Cardiac fibroblast (primary cell): Measurements from ENCODE around the gene MARCHF3.

Experiments used
- DNase-seq, 2 donors: peaks; one replicate each; pipeline versions ENCODE4 v3.0.0 to v3.0.0-alpha.2; 2010; ENCODE audit warnings: low read depth in 2 of 2
- H3K4me3 ChIP-seq, 2 donors: replicated peaks in 1 of 2; 1 replicate in 1 of 2; 2 replicates in 1 of 2; pipeline ENCODE4 v1.5.1; 2011; ENCODE audit warnings: low read depth in 2 of 2, low read length in 2 of 2, mild to moderate bottlenecking in 2 of 2, moderate library complexity in 1 of 2
- CTCF ChIP-seq: IDR thresholded peaks from one replicate; pipeline ENCODE4 v1.5.1; 2011; ENCODE audit warnings: low read depth, mild to moderate bottlenecking, low read length, inconsistent platforms

MARCHF3 gene

DNA sequence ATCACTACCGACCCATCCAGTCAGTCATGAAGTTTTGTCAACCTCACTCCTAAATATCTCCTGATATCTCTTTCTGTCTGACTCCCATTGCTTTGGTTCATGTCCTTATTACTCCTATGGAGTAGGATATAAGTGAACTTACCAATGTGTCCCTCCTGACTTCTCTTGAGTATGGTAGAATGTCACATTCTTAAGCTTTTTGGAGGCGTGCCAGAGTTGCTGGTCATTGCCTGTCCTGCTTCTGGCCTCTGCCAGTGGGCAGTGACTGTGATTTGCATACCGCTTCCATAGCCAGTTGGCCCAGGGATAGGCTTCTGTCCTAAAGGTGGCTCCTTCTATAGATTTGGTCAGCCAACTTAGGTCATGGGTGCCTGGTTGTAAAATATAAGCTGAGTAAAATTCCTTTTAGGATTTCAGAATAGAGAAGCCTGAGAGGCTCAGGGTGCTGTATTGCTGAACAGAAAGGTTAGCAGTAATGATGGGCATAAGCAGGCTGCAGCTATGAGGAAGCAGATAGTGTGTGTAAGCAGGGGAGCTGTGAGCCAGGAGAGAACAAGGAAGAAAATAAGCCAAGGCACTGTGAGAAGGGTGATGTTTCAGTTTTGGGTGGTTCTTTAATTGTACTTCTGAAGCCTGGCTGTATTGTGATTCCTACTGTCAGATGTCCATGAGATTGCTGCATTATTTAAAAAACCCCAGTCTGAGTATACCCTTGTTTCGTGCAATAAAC is 16.1 kb upstream of the MARCHF3 start:
- no peak for DNase-seq
- no peak overlapping the region for H3K4me3 ChIP-seq
- no peak for TF ChIP-seq CTCF

DNA sequence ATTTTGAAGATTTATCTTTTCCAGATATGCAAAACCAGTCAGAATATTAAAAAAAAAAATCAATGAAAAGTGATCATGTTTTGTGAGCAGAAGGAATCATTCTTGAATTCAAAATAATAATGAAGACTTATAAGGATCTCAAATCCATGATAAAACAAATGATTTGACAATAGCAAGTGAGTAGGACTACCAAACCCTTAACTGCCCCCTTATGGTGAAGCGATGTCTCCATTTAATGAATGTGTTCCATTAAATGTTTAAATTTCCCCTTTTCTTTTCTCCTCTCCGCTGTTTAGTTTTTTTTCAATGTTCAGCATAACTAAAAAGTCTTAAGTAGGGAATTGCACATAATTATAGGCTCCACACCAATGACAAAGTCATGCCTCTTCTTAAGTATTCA is 12.2 kb upstream of the MARCHF3 start:
- peak; percentile 36 to 49 for DNase-seq
- TF ChIP-seq CTCF: peak; percentile 36
- no peak overlapping the region for H3K4me3 ChIP-seq

DNA sequence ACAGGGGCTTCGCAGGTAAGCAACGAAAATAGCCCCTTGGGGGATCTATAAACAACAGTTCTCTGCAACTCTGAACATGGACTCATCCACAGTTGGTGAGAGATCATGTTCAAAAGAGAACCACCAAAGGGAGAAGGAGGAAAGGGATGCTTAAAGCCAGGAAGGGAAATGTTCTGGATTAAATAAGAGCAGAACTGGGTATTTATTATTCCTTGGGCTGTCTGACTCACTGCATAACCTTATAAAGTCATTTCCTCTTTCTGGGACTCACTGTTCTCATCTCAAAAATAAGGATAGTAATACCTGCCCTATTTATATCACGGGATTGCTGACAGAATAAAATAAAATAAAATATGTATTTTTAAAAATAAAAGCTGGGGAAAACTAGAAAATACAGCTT is 11.2 kb upstream of the MARCHF3 start:
- DNase-seq: peak; percentile 30 to 66
- TF ChIP-seq CTCF: no peak
- no peak overlapping the region for H3K4me3 ChIP-seq

DNA sequence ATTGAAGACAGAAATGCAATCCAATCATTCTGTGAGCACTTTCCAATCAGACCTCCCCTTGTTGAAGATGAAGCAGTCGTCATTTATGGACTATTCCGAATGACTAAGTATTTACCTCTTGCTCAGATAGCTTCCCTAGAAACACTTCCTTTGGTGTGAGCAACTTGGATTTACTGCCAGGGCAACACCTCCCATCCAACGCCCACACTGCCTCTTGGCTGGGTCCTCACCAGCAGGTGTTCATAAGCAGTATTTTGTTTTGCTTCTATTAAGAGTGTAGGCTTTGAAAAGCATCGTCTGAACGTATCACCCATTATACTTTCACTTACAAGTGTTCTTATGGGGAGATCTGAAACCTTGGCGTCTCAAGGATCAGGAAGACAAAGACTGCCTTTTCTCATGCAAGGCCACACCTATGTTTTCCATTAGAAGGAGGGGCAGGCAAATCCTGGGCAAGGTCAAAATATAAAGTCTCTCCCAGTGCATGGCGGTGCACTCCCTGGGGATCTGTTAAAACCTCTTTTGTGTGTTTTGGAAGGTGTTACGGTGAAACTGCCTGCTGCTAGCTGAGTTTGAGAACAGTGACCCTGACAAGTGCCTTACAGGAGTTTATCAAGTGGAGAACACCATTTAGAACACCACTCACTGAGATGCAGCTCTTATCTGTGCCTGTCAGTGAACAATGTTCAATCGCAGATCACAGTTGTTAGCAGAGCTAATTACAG is 10.6 kb upstream of the MARCHF3 start:
- H3K4me3 ChIP-seq: no peak overlapping the region
- DNase-seq: peak; percentile 47 to 66
- TF ChIP-seq CTCF: no peak

- TF ChIP-seq CTCF: no peak
- peak in 1 of 2 donors; percentile 26 for DNase-seq
- no peak overlapping the region for H3K4me3 ChIP-seq
Measured at GRCh38 chr5:127038550-127038949, 8.2 kb upstream of the MARCHF3 start.

DNA sequence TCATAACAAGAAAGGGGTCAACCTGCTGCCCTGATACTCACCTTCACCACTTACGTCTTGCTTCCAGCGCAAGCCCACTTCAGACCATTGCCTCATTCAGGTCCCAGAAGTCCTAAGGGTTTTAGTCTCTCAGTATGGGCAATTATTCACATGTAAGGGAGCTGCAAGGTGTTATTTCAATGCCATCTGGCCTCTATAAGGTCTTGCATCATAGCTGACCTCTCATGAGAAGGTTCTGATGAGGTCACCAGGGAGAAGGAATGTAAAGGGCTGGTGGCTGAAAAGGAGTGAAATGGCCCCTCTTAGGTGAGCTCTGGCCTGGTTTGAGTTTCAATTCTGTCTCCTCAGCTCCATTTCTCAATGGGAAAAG is 1.5 kb upstream of the MARCHF3 start:
- H3K4me3 ChIP-seq: no peak overlapping the region
- DNase-seq: peak in 1 of 2 donors; percentile 38
- TF ChIP-seq CTCF: no peak
